Epithelial cell of proximal tubule (primary cell): Measurements from ENCODE around the gene GLIS2. TPM values are rescaled to one million over a fixed set of nuclear protein-coding genes. Genes with fewer than 3 reads are reported as not detected.
"Not testable (repeated sequence)": the region's sequence is repeated elsewhere in the genome, so short reads cannot be mapped to it uniquely, and the experiment has no call there.

Source experiments
- DNase-seq: peaks from one replicate; pipeline ENCODE4 v3.0.0-alpha.2; 2011; ENCODE audit warnings: low read depth
- H3K4me3 ChIP-seq: 2 replicates; pipeline ENCODE4 v1.5.1; 2011; ENCODE audit warnings: low read depth, mild to moderate bottlenecking, low read length
- CTCF ChIP-seq: conservative IDR thresholded peaks from 2 replicates; pipeline ENCODE4 v1.5.1; 2012; ENCODE audit warnings: low read depth, mild to moderate bottlenecking, low read length
- total RNA-seq: library from RNA; depleted of rRNA; stranded (reverse); fragments of >200 nt; gene quantifications from 2 replicates; pipeline ENCODE4 v1.2.3, GENCODE V29; 2015

The GLIS2 gene
- total RNA-seq, 1 donor from 2014 or later: 4.6 TPM

GRCh38 chr16:4342866-4343744 is 27.2 kb downstream of the GLIS2 start:
- DNase-seq: no peak
- no peak for TF ChIP-seq CTCF
- no peak overlapping the region for H3K4me3 ChIP-seq

GRCh38 chr16:4344300-4344982 is 28.6 kb downstream of the GLIS2 start:
- not testable (repeated sequence) for H3K4me3 ChIP-seq, DNase-seq

- no peak for DNase-seq
- no peak for TF ChIP-seq CTCF
- H3K4me3 ChIP-seq: no peak overlapping the region
Measured at GRCh38 chr16:4344983-4345835, 29.3 kb downstream of the GLIS2 start.

GRCh38 chr16:4345836-4346781 is 30.2 kb downstream of the GLIS2 start:
- no peak for TF ChIP-seq CTCF

GRCh38 chr16:4347010-4347409 is 31.1 kb downstream of the GLIS2 start:
- TF ChIP-seq CTCF: no peak
- H3K4me3 ChIP-seq: no peak overlapping the region
- no peak for DNase-seq

More at GRCh38 chr16:4345836-4346781, 30.2 kb downstream of the GLIS2 start:
- no peak overlapping the region for H3K4me3 ChIP-seq
- no peak for DNase-seq

GRCh38 chr16:4347765-4348509 is 32.1 kb downstream of the GLIS2 start:
- no peak overlapping the region for H3K4me3 ChIP-seq
- TF ChIP-seq CTCF: no peak
- no peak for DNase-seq
